GM12878 (cell line): Measurements from ENCODE around the gene CDHR2. TPM values are rescaled to one million over a fixed set of nuclear protein-coding genes. Genes with fewer than 3 reads are reported as not detected.

Experiments
- ATAC-seq: fragments of 200-7000 bp; cut with Tn5 transposase; 3 replicates; pipeline ENCODE4 v1.9.1; 2020; ENCODE audit warnings: mild to moderate bottlenecking, moderate library complexity
- BruUV-seq: library from RNA; stranded (reverse); fragments of 400-500 nt; replicated peaks from 2 replicates; lab custom pipeline; 2021; lab: Mats Ljungman, UMichigan
- CTCF ChIA-PET: fragments of 300-600 bp; sonication (Branson Sonifier 250); formaldehyde crosslinking; extraction: SDS; loops from one replicate; lab custom pipeline; 2021; ENCODE audit warnings: inconsistent platforms; lab: Yijun Ruan, JAX
- POLR2A ChIA-PET: fragments of 350-600 bp; formaldehyde crosslinking; extraction: SDS; loops from one replicate; lab custom pipeline; 2021; ENCODE audit warnings: inconsistent platforms; lab: Charles Lee
- RAD21 ChIA-PET: fragments of 300-600 bp; sonication (Branson Sonifier 250); formaldehyde crosslinking; loops from one replicate; lab custom pipeline; 2023; ENCODE audit warnings: antibody characterized with exemption; ENCODE audit not compliant: unreplicated experiment; lab: Charles Lee
- SMC1A ChIA-PET: fragments of 300-600 bp; sonication (Branson Sonifier 250); formaldehyde crosslinking; loops from one replicate; lab custom pipeline; 2023; ENCODE audit not compliant: unreplicated experiment, uncharacterized antibody; lab: Charles Lee
- DNase-seq: peaks from one replicate; pipeline ENCODE4 v3.0.0-alpha.2; 2011; ENCODE audit warnings: low read depth, low spot score
- FAIRE-seq: peaks from 3 replicates; lab custom pipeline; 2011; peaks lifted over from hg19 to GRCh38; lab: Jason Lieb, UNC
- H2AFZ ChIP-seq: 2 replicates; pipeline ENCODE4 v1.6.0; 2011; ENCODE audit warnings: low read depth, low read length, control low read depth; ENCODE audit not compliant: control insufficient read depth
- H3K27ac ChIP-seq: 2 replicates; pipeline ENCODE4 v1.5.1; 2011; ENCODE audit warnings: control low read depth; ENCODE audit not compliant: control insufficient read depth, insufficient read depth
- H3K27me3 ChIP-seq, 2 experiments: replicated peaks in 1 of 2; 2 replicates each; pipeline versions ENCODE4 v1.6.0 to v1.6.1; 2011; ENCODE audit warnings: low read length in 1 of 2; ENCODE audit not compliant: control insufficient read depth in 2 of 2, insufficient read depth in 2 of 2
- H3K36me3 ChIP-seq, 2 experiments: 2 replicates each; pipeline ENCODE4 v1.5.1; 2011; ENCODE audit warnings: low read length in 1 of 2; ENCODE audit not compliant: control insufficient read depth in 2 of 2, insufficient read depth in 2 of 2
- H3K4me1 ChIP-seq: 2 replicates; pipeline ENCODE4 v1.6.1; 2011; ENCODE audit warnings: mild to moderate bottlenecking, low read length, moderate library complexity, mixed read lengths; ENCODE audit not compliant: control insufficient read depth, insufficient read depth
- H3K4me2 ChIP-seq: 2 replicates; pipeline ENCODE4 v1.6.0; 2011; ENCODE audit warnings: control low read depth; ENCODE audit not compliant: control insufficient read depth, insufficient read depth
- H3K4me3 ChIP-seq: fragments of 200-600 bp; sonication (generic); 2 replicates; pipeline ENCODE4 v1.5.1; 2016
- H3K79me2 ChIP-seq: 2 replicates; pipeline ENCODE4 v1.6.0; 2011; ENCODE audit warnings: low read length; ENCODE audit not compliant: control insufficient read depth, insufficient read depth
- H3K9ac ChIP-seq: 2 replicates; pipeline ENCODE4 v1.8.0; 2011; ENCODE audit warnings: low read length, control low read depth, mixed read lengths; ENCODE audit not compliant: control insufficient read depth, insufficient read depth
- H3K9me3 ChIP-seq: replicated peaks from 3 replicates; pipeline ENCODE4 v1.5.1; 2011; ENCODE audit warnings: mild to moderate bottlenecking, low read length; ENCODE audit not compliant: control insufficient read depth, insufficient read depth
- H4K20me1 ChIP-seq: 2 replicates; pipeline ENCODE4 v1.6.0; 2011; ENCODE audit not compliant: control insufficient read depth, insufficient read depth
- BRCA1 ChIP-seq: IDR thresholded peaks from 2 replicates; pipeline ENCODE4 v1.6.1; 2011; ENCODE audit warnings: low read depth, low read length, improper control_type of control experiment
- CHD2 ChIP-seq: IDR thresholded peaks from 2 replicates; pipeline ENCODE4 v1.6.1; 2011; ENCODE audit warnings: low read depth, low read length, improper control_type of control experiment, borderline replicate concordance
- CREM ChIP-seq: IDR thresholded peaks from 2 replicates; pipeline ENCODE4 v1.6.1; 2014; ENCODE audit warnings: antibody characterized with exemption, low read depth
- JUND ChIP-seq: IDR thresholded peaks from 2 replicates; pipeline ENCODE4 v1.6.1; 2012; ENCODE audit warnings: low read depth, mild to moderate bottlenecking, low read length, improper control_type of control experiment, moderate library complexity
- MTA2 ChIP-seq: fragments of 450-650 bp; IDR thresholded peaks from 2 replicates; pipeline ENCODE4 v1.6.1; 2016; ENCODE audit warnings: low read depth, mild to moderate bottlenecking, moderate library complexity
- PAX5 ChIP-seq: IDR thresholded peaks from 2 replicates; pipeline ENCODE4 v1.6.1; 2011; ENCODE audit warnings: low read depth, low read length, borderline replicate concordance
- RB1 ChIP-seq: fragments of 450-650 bp; formaldehyde crosslinking; IDR thresholded peaks from 2 replicates; pipeline ENCODE4 v1.6.1; 2017; ENCODE audit warnings: mild to moderate bottlenecking, borderline replicate concordance
- SIN3A ChIP-seq: IDR thresholded peaks from 2 replicates; pipeline ENCODE4 v1.6.1; 2012; ENCODE audit warnings: low read depth, low read length, improper control_type of control experiment
- SUPT20H ChIP-seq: IDR thresholded peaks from 2 replicates; pipeline ENCODE4 v1.6.1; 2011; ENCODE audit warnings: low read depth, mild to moderate bottlenecking, low read length, moderate library complexity, borderline replicate concordance; ENCODE audit not compliant: control insufficient read depth
- TBL1XR1 ChIP-seq: IDR thresholded peaks from 2 replicates; pipeline ENCODE4 v1.6.1; 2012; ENCODE audit warnings: low read depth, low read length, improper control_type of control experiment
- WRNIP1 ChIP-seq: IDR thresholded peaks from 2 replicates; pipeline ENCODE4 v1.6.1; 2011; ENCODE audit warnings: low read depth, low read length, improper control_type of control experiment, borderline replicate concordance
- whole genome bisulfite sequencing: methylation state at CpG from one replicate; pipeline ENCODE4 v1.1.6; 2016; ENCODE audit warnings: low lambda C conversion rate; ENCODE audit not compliant: insufficient replicate concordance, insufficient coverage; ENCODE audit errors: missing lambda C conversion rate; 5-methylcytosine and 5-hydroxymethylcytosine counted together
- in situ Hi-C: fragments of 300-500 bp; cut with MboI; formaldehyde crosslinking; loops from 9 replicates; pipeline ENCODE4 v1.14.3; 2018; ENCODE audit warnings: mixed read lengths
- intact Hi-C: fragments of 100-400 bp; cut with micrococcal nuclease; formaldehyde crosslinking; loops from one replicate; pipeline ENCODE4 v1.14.2; 2022; ENCODE audit not compliant: unreplicated experiment
- polyA plus RNA-seq, 11 experiments: library from polyadenylated mRNA; depleted of rRNA in 4 of 11; unstranded in 6 of 11; stranded (reverse) in 5 of 11; fragments of >200 nt; fragmentation: Nextera tagmentation in 4 of 11; fragmentation: Illumina TruSeq in 1 of 11; extraction: Ambion mirVana in 4 of 11; extraction: Trizol in 1 of 11; gene quantifications; 1 replicate in 1 of 11; 2 replicates in 10 of 11; pipeline versions ENCODE4 v1.2.1 to v1.2.3, GENCODE V29; 2011 to 2016; ENCODE audit warnings: inconsistent platforms in 2 of 11, missing spikeins in 2 of 11, low read depth in 1 of 11
- total RNA-seq, 4 experiments: library from RNA; depleted of rRNA in 3 of 4; stranded (reverse); fragments of >200 nt in 3 of 4; fragmentation: Illumina TruSeq in 1 of 4; extraction: Trizol in 1 of 4; gene quantifications; 2 replicates each; pipeline versions ENCODE4 v1.2.1 to v1.2.3, GENCODE V29; 2013 to 2021
- TF ChIP-seq, protein P1 (sequence below): fragments of 450-650 bp; IDR thresholded peaks from 2 replicates; pipeline ENCODE4 v1.6.1; 2018; ENCODE audit warnings: mild to moderate bottlenecking, low read depth, moderate library complexity; ENCODE audit not compliant: partially characterized antibody
- TF ChIP-seq, protein P2 (sequence below): IDR thresholded peaks from 2 replicates; pipeline ENCODE4 v1.6.1; 2012; ENCODE audit warnings: improper control_type of control experiment, low read depth, low read length; ENCODE audit not compliant: insufficient replicate concordance
- TF ChIP-seq, protein P3 (sequence below): IDR thresholded peaks from 2 replicates; pipeline ENCODE4 v1.6.1; 2012; ENCODE audit warnings: low read depth, low read length, improper control_type of control experiment

The CDHR2 gene
- total and polyA plus RNA-seq, 10 of the 15 experiments (the other 5 are each of a cell fraction or from before 2014, with no cell fraction given): 0.03 to 0.46 (median 0.06) TPM; not detected in 5

DNA sequence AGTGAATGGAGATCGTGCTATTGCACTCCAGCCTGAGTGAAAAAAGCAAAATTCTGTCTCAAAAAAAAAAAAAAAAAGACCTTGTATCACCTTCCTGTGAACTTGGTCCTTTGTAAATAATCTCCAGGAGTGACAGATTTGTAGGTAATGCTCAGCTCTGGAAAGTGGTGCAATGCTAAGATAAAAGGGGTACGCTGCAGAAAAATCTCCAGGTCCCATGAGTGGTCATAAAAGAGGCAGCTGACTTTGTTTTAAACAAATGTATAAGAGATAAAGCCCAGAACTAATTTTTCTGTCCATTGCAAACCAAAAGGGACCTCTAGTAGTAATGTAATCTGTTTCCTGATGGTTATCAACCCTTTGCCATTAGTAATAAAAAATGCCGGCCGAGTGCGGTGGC lies 45.6 kb upstream of the CDHR2 start:
- RAD21 ChIA-PET: no interaction called here
- H3K79me2 ChIP-seq: no peaks in the 10 kb centered on the region
- H3K9ac ChIP-seq: no peak overlapping the region
- H3K4me2 ChIP-seq: no peak overlapping the region
- 100% methylated on average over 5 of the region's 5 CpGs for WGBS
- H2AFZ ChIP-seq: no peak overlapping the region
- DNase-seq (no peak), FAIRE-seq (no peak), ATAC-seq (no peak)
- H3K9me3 ChIP-seq: no peaks in the 10 kb centered on the region
- CTCF ChIA-PET: interaction anchor here (0.6 kb wide), 1 partner anchor 17 kb away, joined by 4 read pairs; no protein-coding TSS in a partner anchor
- intact Hi-C loops: no loop called here
- H3K4me1 ChIP-seq: no peaks in the 10 kb centered on the region
- POLR2A ChIA-PET: interaction anchor here (0.7 kb wide), 1 partner anchor 41 kb away, joined by 3 read pairs; no protein-coding TSS in a partner anchor
- H4K20me1 ChIP-seq: no peaks in the 10 kb centered on the region
- H3K36me3 ChIP-seq: peaks cover 14 to 34% of the 10 kb centered on the region in 2 experiments
- no peak overlapping the region for H3K27ac ChIP-seq
- no peaks in the 10 kb centered on the region for H3K27me3 ChIP-seq
- in situ Hi-C loops: no loop called here
- no peak overlapping the region for H3K4me3 ChIP-seq
- no TSS peak for BruUV-seq
- SMC1A ChIA-PET: no interaction called here
- TF ChIP-seq, protein P1, sequence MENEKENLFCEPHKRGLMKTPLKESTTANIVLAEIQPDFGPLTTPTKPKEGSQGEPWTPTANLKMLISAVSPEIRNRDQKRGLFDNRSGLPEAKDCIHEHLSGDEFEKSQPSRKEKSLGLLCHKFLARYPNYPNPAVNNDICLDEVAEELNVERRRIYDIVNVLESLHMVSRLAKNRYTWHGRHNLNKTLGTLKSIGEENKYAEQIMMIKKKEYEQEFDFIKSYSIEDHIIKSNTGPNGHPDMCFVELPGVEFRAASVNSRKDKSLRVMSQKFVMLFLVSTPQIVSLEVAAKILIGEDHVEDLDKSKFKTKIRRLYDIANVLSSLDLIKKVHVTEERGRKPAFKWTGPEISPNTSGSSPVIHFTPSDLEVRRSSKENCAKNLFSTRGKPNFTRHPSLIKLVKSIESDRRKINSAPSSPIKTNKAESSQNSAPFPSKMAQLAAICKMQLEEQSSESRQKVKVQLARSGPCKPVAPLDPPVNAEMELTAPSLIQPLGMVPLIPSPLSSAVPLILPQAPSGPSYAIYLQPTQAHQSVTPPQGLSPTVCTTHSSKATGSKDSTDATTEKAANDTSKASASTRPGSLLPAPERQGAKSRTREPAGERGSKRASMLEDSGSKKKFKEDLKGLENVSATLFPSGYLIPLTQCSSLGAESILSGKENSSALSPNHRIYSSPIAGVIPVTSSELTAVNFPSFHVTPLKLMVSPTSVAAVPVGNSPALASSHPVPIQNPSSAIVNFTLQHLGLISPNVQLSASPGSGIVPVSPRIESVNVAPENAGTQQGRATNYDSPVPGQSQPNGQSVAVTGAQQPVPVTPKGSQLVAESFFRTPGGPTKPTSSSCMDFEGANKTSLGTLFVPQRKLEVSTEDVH: no peak
- TF ChIP-seq WRNIP1 (no peak), PAX5 (no peak), RB1 (no peak), TBL1XR1 (no peak), SIN3A (no peak), BRCA1 (no peak), MTA2 (no peak), SUPT20H (no peak), CREM (no peak), CHD2 (no peak), JUND (no peak)
- TF ChIP-seq, protein P2, sequence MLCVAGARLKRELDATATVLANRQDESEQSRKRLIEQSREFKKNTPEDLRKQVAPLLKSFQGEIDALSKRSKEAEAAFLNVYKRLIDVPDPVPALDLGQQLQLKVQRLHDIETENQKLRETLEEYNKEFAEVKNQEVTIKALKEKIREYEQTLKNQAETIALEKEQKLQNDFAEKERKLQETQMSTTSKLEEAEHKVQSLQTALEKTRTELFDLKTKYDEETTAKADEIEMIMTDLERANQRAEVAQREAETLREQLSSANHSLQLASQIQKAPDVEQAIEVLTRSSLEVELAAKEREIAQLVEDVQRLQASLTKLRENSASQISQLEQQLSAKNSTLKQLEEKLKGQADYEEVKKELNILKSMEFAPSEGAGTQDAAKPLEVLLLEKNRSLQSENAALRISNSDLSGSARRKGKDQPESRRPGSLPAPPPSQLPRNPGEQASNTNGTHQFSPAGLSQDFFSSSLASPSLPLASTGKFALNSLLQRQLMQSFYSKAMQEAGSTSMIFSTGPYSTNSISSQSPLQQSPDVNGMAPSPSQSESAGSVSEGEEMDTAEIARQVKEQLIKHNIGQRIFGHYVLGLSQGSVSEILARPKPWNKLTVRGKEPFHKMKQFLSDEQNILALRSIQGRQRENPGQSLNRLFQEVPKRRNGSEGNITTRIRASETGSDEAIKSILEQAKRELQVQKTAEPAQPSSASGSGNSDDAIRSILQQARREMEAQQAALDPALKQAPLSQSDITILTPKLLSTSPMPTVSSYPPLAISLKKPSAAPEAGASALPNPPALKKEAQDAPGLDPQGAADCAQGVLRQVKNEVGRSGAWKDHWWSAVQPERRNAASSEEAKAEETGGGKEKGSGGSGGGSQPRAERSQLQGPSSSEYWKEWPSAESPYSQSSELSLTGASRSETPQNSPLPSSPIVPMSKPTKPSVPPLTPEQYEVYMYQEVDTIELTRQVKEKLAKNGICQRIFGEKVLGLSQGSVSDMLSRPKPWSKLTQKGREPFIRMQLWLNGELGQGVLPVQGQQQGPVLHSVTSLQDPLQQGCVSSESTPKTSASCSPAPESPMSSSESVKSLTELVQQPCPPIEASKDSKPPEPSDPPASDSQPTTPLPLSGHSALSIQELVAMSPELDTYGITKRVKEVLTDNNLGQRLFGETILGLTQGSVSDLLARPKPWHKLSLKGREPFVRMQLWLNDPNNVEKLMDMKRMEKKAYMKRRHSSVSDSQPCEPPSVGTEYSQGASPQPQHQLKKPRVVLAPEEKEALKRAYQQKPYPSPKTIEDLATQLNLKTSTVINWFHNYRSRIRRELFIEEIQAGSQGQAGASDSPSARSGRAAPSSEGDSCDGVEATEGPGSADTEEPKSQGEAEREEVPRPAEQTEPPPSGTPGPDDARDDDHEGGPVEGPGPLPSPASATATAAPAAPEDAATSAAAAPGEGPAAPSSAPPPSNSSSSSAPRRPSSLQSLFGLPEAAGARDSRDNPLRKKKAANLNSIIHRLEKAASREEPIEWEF: no peak
- TF ChIP-seq, protein P3, sequence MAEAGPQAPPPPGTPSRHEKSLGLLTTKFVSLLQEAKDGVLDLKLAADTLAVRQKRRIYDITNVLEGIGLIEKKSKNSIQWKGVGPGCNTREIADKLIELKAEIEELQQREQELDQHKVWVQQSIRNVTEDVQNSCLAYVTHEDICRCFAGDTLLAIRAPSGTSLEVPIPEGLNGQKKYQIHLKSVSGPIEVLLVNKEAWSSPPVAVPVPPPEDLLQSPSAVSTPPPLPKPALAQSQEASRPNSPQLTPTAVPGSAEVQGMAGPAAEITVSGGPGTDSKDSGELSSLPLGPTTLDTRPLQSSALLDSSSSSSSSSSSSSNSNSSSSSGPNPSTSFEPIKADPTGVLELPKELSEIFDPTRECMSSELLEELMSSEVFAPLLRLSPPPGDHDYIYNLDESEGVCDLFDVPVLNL: no peak
